ENCODE measurements around the gene DPYD.
A peak's percentile ranks its signal among the peaks of the same experiment; 100 is the strongest.

The DPYD gene

DNA sequence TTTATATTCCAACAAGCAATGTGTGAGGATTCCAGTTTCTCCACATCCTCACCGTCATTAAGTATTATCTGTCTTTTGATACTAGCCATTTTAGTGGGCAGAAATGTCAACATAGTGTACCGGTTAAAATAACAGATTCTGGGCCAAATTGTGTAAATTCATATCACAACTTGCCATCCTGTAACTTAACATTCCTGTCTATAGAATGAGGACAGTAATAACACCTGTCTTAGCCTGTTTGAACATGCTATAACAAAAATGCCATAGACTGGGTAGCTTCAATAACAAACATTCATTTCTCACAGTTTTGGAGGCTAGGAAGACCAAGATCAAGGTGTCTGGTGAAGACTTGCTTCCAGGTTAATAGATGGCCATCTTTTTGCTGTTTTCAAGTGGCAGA, 708.2 kb downstream of the DPYD start:
- no peak for DNase-seq (ENCODE audit: insufficient read length, low spot score)
- TF ChIP-seq, protein P1, sequence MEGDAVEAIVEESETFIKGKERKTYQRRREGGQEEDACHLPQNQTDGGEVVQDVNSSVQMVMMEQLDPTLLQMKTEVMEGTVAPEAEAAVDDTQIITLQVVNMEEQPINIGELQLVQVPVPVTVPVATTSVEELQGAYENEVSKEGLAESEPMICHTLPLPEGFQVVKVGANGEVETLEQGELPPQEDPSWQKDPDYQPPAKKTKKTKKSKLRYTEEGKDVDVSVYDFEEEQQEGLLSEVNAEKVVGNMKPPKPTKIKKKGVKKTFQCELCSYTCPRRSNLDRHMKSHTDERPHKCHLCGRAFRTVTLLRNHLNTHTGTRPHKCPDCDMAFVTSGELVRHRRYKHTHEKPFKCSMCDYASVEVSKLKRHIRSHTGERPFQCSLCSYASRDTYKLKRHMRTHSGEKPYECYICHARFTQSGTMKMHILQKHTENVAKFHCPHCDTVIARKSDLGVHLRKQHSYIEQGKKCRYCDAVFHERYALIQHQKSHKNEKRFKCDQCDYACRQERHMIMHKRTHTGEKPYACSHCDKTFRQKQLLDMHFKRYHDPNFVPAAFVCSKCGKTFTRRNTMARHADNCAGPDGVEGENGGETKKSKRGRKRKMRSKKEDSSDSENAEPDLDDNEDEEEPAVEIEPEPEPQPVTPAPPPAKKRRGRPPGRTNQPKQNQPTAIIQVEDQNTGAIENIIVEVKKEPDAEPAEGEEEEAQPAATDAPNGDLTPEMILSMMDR (IDR thresholded peaks at IDR 0.05; ENCODE audit: insufficient read depth, missing control alignments), result no peak
- no peak for FAIRE-seq

DNA sequence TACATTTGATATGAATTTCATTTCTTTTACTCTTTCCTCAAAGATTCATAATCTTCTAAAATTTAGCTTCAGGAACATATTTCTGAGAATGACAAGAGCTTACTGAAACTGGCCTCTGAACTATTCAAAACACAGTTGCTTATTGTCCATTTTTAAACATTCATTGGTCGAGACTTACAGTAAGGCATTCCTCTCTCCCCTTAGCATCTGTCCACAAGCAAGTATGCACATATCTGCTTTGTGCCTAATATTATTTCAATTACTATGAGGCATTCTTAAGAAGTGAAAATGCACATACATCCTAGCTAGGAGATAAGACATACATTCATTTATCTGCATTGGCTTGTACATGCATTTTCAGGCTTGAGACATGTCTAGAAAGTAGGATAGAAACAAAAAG, 710.5 kb downstream of the DPYD start:
- FAIRE-seq (no peak), DNase-seq (ENCODE audit: insufficient read length, low spot score) (no peak)
- TF ChIP-seq, protein P1 (IDR thresholded peaks at IDR 0.05; ENCODE audit: insufficient read depth, missing control alignments), result no peak

DNA sequence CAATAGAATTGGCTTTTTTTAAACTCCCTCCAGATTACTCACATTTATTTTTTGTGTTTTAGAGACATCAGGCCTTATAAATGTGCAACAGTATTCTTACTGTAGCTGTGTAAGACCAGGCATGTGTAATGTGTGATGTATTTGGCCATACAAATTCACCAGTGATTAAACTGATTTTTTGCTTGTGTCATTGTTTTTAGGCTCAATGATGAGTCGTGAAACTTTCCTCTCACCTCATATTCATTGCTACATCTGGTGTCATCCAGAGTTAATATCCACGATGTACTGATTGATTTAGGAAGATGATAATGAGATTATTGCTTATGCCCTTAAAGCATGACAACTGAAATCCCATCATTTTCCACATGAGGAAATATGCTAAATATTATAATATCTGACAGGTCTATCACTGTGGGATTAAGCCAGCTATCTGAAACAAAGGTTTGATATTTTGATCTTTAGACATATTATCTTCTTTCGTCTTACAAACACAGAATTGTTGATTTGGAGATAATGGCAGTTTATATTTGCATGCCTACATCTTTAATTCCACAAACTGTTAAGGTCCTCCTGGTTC, 711.4 kb downstream of the DPYD start:
- FAIRE-seq, result peak; percentile 56
- TF ChIP-seq, protein P1 (IDR thresholded peaks at IDR 0.05; ENCODE audit: insufficient read depth, missing control alignments), result no peak
- DNase-seq (ENCODE audit: insufficient read length, low spot score), result no peak

DNA sequence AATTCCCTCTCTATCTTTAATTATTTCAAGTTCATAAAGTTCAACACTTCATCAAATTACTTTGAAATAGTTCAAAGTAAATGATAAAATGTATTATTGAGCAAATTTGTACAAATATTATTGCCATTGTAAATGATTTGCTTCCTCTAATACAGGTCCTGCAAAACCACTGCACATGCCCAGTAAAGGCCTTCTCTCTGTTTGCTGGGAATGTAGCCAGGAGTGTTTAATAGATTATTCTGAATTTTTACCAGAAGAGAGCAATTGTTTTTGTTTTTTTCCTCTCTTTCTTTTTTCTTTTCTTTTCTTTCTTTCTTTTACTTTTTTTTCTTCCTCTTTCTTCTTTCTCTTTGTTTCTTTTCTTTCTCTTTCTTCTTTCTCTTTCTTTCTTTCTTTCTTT, 713.0 kb downstream of the DPYD start:
- TF ChIP-seq, protein P1 (IDR thresholded peaks at IDR 0.05; ENCODE audit: insufficient read depth, missing control alignments), result no peak
- no peak for FAIRE-seq
- DNase-seq (ENCODE audit: insufficient read length, low spot score), result no peak

DNA sequence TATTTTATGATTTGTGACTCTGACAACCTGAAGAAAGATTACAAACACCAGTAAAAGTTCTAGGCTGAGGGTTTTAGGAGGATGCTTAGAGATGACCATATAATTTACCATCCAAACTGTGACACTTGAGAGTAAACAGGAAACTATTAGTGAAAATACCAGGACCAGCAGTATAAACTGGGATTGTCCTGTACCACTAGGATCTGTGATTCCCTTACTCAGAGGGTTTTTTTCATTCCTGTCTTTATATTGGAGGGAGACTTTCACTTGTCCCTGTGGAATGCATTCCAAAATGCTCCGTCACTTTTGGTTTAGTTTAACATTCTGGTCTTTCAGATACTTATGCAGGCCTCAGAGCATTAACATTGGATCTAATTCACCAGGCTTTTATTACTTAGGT, 716.4 kb downstream of the DPYD start:
- peak; percentile 29 for FAIRE-seq
- no peak for DNase-seq (ENCODE audit: insufficient read length, low spot score)
- TF ChIP-seq, protein P1 (IDR thresholded peaks at IDR 0.05; ENCODE audit: insufficient read depth, missing control alignments), result no peak

DNA sequence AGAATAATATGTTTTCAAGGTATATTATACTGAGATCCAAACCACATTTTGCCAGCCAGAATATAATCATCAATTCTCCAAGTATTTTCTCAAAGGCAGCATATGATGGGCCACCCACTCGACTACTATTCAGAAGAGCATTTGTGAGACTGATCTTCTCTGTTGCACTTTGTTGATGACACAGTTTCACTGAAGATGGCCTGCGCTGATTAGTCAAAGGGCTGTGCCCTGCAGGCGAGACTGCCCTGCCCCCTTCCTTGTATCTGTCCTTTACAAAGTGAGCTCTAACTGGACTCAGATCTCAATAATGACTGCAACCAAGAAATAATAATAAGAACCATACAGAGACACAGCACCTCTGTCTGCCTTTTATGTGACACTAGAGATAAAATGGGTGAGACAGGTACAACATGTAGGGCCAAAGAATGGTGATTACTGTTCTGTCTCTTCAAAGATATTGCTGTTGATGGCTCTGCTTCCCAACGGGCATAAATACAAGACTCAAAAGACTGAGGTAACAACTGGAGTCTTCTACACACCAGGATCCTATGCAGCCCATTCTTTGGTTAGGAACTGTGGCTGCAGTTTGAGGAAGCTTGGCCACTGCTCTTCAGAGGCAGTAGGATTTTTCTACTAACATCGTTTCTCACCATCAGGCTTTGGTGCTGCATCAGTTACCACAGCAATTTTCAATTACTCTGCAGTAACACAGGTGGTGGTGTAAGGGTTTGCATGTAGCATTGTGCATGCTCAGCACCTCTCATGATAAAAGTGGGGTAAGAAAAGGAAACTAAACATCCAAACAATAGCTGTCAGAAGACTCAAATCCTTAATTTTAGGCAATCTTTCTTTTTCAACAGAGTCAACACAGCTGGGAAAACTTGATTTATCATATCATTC, 718.1 kb downstream of the DPYD start:
- no peak for DNase-seq (ENCODE audit: insufficient read length, low spot score)
- no peak for FAIRE-seq
- TF ChIP-seq, protein P1 (IDR thresholded peaks at IDR 0.05; ENCODE audit: insufficient read depth, missing control alignments), result no peak

DNA sequence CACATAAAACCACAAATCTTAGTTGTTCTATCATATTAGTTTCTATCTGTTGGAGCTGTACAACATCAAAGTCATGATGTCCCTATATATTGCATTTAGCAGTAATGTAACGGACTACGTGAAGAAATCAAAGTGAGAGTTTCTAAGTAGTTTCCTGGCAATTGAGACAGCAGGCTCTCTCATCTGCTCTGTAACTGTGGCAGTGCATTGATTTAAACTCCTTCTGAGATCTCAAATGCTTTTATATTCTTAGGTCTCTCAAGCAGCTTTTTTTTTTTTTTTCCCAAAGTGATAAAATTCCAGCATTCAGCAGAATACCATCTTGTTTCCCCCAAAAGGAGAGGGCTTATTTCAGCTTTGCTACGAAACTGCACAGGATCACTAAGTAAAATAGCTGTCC, 719.2 kb downstream of the DPYD start:
- TF ChIP-seq, protein P1 (IDR thresholded peaks at IDR 0.05; ENCODE audit: insufficient read depth, missing control alignments), result no peak
- DNase-seq (ENCODE audit: insufficient read length, low spot score) (no peak), FAIRE-seq (no peak)
